NCI-H2227 (cell line): ENCODE data around the gene DCST2.

Experiments used
- DNase-seq: peaks from one replicate; lab custom pipeline; 2025; ENCODE audit not compliant: unreplicated experiment; lab: John Stamatoyannopoulos, UW

Gene DCST2

GRCh38 chr1:155030243-155030795 is 3.3 kb downstream of the DCST2 start:
- no peak for DNase-seq

GRCh38 chr1:155029513-155030242 is 3.9 kb downstream of the DCST2 start:
- no peak for DNase-seq

DNA sequence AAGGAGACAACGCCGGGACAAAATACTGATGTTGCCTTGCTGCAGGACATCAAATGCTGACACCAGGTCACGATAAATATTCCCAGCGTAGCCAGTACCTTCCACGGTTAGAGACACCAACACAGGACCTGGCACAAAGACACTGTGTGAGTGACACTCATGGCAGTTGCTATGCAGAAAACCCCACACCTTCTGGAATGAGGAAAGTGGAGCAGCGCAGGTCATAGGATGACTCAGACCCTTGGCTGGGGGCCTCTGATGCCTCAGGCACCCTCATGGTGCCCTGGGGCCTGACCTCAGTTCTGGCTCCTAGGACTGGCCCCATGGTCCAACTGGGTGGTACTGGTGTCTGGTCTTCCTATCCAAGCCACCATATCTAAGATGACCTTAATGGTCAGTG is 7.0 kb downstream of the DCST2 start:
- DNase-seq: no peak

DNA sequence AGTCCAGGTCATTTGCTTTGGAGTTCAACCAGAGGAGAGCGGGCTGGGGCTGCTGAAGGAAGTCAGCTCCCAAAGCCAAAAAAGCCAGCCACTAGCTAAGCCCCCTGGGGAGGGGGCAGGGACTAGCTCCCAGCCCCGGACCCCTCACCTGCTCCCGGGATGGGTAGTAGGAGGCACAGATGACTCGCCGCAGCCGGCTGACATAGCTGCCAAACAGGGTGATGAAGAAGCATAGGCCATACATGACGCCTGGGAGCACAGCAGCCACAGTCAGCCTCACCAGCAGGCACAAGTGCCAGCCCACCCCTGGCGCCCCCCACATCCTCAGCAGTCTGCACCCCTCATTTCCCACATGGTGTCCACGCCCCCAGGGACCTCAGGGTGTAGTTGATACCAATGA is 7.4 kb downstream of the DCST2 start:
- DNase-seq: no peak

GRCh38 chr1:155024315-155024714 is 9.3 kb downstream of the DCST2 start:
- DNase-seq: no peak

DNA sequence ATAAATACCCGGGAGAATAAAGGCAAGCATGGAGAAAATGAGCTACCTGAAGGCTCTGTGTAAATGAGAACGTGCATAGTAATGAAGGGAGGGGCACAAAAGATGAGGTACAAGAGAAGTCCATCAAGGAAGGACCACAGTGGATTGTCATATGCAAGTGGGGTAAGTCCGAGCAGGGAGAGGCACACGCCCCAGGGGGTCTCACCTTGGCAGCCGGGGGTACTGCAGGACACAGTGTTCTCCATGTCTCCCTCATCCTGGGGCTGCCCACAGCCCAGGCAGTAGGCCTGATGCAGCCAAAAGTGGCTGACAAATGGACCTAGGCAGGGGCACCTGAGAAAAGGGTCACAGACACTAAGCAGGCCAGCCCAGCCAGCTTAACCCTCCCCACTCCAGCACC is 10.0 kb downstream of the DCST2 start:
- DNase-seq: no peak

DNA sequence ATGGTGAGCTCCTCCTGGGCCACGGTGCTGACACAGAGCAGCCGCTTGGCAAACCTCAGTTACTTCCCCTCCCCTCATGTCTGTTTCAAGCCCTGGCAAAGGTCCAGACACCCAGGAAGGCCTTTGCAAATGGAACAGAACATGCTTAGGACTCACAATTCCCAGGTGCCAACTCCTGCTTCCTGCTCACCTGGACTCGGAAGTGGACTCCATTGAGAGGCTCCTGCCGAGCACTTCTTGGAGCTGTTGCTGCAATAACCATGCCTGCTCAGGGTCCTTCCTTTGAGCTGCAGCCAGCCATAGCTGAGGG is 10.7 kb downstream of the DCST2 start:
- DNase-seq: no peak

DNA sequence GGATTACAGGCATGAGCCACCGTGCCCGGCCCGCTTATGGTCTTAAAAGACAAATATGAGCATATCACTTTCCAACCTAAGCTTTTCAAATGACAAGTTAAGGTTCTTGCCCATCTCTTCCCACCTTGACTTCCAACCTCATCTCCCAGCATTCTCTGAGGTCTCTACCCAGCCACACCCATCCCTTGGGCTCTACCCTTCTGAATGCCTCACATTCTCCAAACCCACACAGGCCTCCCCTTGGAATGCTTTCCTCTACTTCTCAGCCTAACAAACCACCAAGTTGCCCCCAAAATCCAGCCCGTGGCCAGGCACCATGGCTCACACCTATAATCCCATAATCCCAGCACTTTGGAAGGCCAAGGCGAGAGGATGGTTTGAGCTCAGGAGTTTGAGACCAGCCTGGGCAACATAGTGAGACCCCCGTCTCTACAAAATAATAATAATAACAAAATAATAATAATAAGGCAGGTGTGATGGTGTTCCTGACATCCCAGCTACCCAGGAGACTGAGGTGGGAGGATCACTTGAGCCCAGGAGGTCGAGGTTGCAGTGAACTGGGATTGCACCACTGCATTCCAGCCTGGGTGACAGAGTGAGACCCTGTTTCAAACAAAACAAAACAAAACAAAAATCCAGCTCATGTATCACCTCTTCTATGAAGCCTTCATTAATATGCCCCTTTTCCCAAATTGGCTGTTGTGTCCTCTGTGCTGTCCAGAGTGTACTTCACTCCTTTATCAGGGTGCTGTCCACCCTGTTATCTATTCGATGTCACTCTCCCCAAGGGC is 11.2 kb downstream of the DCST2 start:
- no peak for DNase-seq

- no peak for DNase-seq
Measured at GRCh38 chr1:155019377-155020245, 14.0 kb downstream of the DCST2 start.

GRCh38 chr1:155018617-155019348 is 14.8 kb downstream of the DCST2 start:
- DNase-seq: no peak

- no peak for DNase-seq
Measured at GRCh38 chr1:155017946-155018316, 15.7 kb downstream of the DCST2 start.

- DNase-seq: peak; percentile 94
Measured at GRCh38 chr1:155017041-155017945, 16.3 kb downstream of the DCST2 start.

- no peak for DNase-seq
Measured at GRCh38 chr1:155016231-155016831, 17.2 kb downstream of the DCST2 start.

DNA sequence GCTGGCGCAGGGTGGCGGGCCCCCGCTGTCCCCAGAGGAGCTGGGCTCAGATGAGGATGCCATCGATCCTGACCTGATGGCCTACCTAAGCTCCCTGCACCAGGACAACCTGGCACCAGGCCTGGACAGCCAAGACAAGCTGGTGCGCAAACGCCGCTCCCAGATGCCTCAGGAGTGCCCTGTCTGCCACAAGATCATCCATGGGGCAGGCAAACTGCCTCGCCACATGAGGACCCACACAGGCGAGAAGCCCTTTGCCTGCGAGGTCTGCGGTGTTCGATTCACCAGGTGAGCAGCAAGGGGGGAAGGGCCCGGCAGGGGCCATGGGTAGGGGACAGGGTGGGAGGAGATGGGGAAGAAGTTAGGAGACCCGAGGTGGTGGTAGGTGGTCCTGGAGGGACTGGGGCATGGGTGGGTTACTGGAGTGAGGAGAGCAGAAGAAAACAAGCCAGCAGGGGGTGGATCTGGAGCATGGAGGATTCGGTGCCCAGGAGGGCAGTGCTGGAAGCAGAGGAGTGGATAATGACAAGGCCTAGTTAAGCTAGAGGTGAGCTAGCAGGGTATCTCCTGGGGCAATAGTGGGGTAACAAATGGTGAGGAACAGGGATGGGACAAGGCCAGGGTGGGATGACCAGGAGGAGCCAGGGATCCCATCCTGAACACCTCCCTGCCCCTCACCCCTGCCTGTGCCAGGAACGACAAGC is 17.9 kb downstream of the DCST2 start:
- no peak for DNase-seq

DNA sequence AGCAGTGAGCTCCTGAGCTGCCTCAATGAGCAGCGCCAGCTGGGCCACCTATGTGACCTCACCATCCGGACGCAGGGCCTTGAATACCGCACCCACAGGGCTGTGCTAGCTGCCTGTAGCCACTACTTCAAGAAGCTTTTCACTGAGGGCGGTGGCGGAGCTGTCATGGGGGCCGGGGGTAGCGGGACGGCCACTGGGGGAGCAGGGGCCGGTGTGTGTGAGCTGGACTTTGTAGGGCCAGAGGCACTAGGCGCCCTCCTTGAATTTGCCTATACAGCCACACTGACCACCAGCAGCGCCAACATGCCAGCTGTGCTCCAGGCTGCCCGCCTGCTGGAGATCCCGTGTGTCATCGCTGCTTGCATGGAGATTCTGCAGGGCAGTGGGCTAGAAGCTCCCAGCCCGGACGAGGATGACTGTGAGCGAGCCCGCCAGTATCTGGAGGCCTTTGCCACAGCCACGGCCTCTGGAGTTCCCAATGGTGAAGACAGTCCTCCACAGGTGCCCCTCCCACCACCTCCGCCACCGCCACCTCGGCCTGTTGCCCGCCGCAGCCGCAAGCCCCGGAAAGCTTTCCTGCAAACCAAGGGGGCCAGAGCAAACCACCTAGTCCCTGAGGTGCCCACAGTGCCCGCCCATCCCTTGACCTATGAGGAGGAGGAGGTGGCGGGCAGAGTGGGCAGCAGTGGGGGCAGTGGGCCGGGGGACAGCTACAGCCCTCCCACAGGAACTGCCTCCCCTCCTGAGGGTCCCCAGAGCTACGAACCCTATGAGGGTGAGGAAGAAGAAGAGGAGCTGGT is 18.7 kb downstream of the DCST2 start:
- DNase-seq: no peak

GRCh38 chr1:155013632-155014031 is 19.9 kb downstream of the DCST2 start:
- DNase-seq: no peak

DNA sequence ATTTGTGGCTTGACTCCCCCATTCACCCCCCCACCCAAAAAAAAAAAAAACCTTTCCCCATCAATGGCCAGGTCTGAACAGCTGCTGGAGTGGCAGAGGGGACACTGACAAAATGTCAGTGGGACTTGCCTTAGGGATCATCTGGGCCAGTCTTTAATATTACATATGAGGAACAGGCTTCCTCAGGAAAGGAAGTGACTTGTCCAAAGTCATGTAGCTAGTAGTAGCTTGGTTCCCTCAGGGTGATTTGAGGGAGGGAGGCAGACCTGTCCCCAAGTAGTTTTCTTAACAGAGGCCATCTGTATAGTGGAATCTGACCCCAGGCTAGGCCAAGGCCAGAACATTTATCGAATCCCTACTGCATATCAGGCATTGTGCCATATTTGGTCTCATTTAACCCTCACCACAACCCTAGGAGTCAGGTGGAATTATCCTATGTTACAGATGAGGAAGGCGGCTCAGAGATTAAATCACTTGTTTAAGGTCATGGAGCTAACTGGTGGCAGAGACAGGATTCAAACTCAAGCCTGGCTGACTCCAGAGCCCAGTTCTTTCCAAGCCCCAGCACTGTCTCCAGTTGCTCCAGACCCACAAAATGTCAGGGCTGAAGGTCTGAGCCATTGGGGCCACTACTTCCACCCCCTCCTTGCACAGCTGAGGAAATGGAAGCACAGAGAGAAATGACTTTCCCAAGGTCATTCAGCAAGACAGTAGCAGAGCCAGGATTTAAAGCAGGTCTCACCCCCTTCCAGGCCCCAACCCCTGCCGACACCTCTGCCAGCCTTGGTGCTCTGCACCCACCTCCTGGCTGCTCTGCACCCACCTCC is 20.6 kb downstream of the DCST2 start:
- no peak for DNase-seq
